ENCODE results near the gene NCLN. TPM values are rescaled to one million over a fixed set of nuclear protein-coding genes. Genes with fewer than 3 reads are reported as not detected.

The NCLN gene
- total and polyA plus RNA-seq, 9 of the 15 experiments (the other 6 are each of a cell fraction or from before 2014, with no cell fraction given): 3.8 to 126 (median 39.6) TPM

GRCh38 chr19:3154957-3155736 lies 30.6 kb upstream of the NCLN start (continued):
- TF ChIP-seq GMEB1 (CRISPR knock-in tag; IDR thresholded peaks at IDR 0.05) (peak; percentile 48), PRDM10 (IDR thresholded peaks at IDR 0.05; ENCODE audit: partially characterized antibody) (peak; percentile 54), TBL1XR1 (IDR thresholded peaks at IDR 0.05; ENCODE audit: low read length in 2 of 2) (peak in 1 of 2 experiments; percentile 88; a peak in 2 of 4 replicates), MAZ (CRISPR knock-in tag; conservative IDR thresholded peaks at IDR 0.05 in 1 of 2, IDR thresholded peaks at IDR 0.05 in 1 of 2) (peak; percentile 62 to 97; a peak in 3 of 4 replicates), SPI1 (IDR thresholded peaks at IDR 0.05; ENCODE audit: borderline replicate concordance, low read depth, low read length) (peak; percentile 55; the same call in 1 of the 2 replicates), STAT5A (IDR thresholded peaks at IDR 0.05; ENCODE audit: borderline replicate concordance, low read length) (peak; percentile 95), CTBP1 (IDR thresholded peaks at IDR 0.05; ENCODE audit: borderline replicate concordance) (peak; percentile 88), SP1 (CRISPR knock-in tag; IDR thresholded peaks at IDR 0.05) (no peak; the same call in 1 of the 2 replicates), HDAC2 (IDR thresholded peaks at IDR 0.05) (peak; percentile 100), ZFP36 (IDR thresholded peaks at IDR 0.05; ENCODE audit: low read depth, low read length, partially characterized antibody) (peak; percentile 41), SMAD4 (CRISPR knock-in tag; conservative IDR thresholded peaks at IDR 0.05) (0 out of 2 replicates have a peak, but pooled peaks have one; percentile 59), TEAD1 (CRISPR knock-in tag; IDR thresholded peaks at IDR 0.05) (peak in 1 of 2 experiments; percentile 94; a peak in 2 of 4 replicates), SIN3A (IDR thresholded peaks at IDR 0.05; ENCODE audit: borderline replicate concordance in 2 of 2, control insufficient read depth in 1 of 2, low read depth in 2 of 2, low read length in 2 of 2) (peak in 1 of 2 experiments; percentile 49; a peak in 1 of 4 replicates), ZNF165 (CRISPR knock-in tag; IDR thresholded peaks at IDR 0.05; ENCODE audit: borderline replicate concordance) (peak; percentile 58; the same call in 1 of the 2 replicates), TAF7 (tag; IDR thresholded peaks at IDR 0.05) (peak; percentile 68), ZNF121 (CRISPR knock-in tag; conservative IDR thresholded peaks at IDR 0.05) (peak; percentile 59), HMGXB4 (CRISPR knock-in tag; IDR thresholded peaks at IDR 0.05) (no peak), FOXK2 (conservative IDR thresholded peaks at IDR 0.05 in 1 of 2, IDR thresholded peaks at IDR 0.05 in 1 of 2; ENCODE audit: low read depth in 2 of 2) (peak in 1 of 2 experiments; percentile 25; a peak in 1 of 4 replicates), KLF1 (tag; IDR thresholded peaks at IDR 0.05) (peak; percentile 52; the same call in 1 of the 2 replicates), NCOA1 (IDR thresholded peaks at IDR 0.05; ENCODE audit: low read depth) (peak; percentile 83)
